Measurements from ENCODE around the gene BMF. TPM values are rescaled to one million over a fixed set of nuclear protein-coding genes. Genes with fewer than 3 reads are reported as not detected.
"Not testable (repeated sequence)": the region's sequence is repeated elsewhere in the genome, so short reads cannot be mapped to it uniquely, and the experiment has no call there.

The BMF gene
- total RNA-seq, 1 donor from 2014 or later = 4.2 TPM

DNA sequence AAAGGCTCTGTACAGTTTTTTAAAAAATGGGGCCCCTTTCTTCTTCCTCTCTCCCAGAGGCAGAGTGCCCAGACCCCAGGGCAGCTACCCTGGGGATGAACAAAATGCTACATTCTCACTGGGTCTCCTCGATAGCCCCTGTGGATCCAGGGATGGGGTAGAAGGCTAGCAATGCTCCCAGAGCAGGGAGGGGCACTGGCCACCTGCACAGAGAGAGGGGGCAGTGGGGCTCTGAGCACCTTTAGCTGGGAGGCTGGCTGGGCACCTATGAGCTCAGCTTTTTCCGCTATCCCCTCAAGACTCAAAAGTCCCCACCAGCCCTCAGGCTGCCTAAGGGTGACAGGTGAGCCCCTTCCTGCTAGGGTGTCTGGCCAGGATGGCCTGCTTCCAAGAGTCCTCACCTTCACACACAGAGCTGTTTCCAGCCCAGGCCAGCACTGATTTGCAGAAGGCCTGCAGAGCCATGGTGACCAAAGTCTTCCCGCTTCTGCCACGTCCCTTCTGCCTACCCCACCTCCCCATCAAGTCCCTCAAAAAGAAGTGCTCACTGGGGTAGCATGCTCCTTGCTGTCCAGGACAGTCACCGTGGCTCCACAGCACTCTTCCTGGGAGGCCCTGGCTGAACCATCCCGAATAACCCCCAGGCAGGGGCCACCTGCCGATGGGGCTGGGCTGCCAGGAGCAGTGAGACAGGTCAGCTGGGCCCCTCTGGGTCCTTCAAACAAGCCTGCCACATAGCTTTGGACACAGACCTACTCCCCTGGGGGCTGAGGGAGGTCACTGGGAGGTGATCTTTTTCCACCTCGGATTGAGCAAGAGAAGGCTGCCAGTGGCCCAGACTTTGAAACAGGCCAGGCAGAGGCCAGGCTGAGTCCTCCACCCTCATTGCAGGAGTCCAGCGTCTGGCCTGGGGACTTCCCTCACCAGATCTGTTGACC lies 20.4 kb downstream of the BMF start:
- no peak for DNase-seq

DNA sequence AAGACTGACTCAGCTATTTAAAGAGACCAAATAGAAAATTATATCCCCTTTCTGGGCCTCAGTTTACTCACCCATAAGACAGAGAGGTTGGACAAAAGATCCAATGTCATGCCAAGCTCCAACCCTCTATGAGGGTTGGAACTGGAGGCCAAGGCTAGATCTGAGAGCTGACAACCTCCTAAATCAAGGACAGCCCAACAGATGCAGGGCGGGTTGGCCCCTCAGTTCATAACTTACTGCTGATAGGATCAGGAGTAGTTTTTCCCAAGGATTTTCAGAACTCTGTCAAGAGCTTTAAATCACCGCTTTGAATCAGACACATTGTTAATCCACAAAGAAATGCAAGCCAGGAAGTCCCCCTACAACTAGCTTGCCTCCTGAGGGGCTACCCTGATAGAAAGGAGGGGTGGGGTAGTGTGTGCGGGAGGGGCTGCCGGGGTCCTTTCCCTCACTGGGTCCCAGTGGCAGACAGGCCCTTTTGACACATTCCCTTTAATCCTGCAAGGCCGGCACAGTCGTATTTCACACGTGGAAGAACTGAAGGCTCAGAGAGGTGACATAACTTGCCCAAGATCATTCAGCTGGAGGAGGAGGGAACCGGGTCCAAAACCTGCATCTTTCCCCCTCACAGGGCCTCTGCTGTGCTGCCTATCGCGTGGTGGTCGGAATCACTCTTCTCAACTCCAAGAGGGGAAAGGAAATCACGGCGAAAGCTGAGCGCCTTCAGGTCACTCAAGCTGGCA lies 21.4 kb downstream of the BMF start:
- DNase-seq = no peak

DNA sequence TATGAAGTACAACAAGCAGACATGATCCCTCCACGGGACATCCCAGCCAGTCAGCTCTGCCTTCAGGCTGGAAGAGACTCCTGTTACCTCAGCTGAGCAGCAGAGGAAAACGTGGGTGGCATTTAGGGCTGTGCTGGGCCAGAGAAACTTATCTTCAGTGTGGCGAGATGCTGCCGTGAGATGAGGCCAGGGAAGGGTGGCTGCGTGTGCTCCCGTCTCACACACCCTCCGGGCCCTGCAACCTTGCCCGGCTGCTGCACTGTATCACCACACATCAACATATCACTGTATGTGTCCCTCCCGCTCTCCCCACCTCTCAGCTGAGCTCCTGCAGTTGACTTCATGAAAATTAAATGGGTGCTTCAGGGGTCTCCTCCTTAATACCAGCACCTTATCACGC lies 23.4 kb downstream of the BMF start:
- no peak for DNase-seq

DNA sequence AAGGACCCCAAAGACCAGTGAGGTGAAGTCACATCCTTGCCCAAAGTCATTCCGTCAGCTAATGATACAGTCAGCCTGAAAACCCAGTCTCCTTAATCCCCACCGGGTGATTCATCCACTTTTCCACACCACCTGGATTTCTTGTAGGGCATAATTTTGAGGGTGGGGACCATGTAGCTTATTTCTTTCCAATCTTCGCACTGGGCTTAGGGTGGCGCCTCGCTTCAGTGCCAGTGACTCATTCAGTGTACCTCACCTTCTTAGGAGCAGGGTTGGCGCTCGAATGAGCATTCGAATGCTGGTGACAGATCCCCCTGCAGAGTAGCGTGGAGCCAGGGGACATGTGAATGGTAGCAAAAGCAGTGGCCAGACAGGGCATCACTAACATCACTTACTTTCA lies 24.0 kb downstream of the BMF start:
- no peak for DNase-seq

DNA sequence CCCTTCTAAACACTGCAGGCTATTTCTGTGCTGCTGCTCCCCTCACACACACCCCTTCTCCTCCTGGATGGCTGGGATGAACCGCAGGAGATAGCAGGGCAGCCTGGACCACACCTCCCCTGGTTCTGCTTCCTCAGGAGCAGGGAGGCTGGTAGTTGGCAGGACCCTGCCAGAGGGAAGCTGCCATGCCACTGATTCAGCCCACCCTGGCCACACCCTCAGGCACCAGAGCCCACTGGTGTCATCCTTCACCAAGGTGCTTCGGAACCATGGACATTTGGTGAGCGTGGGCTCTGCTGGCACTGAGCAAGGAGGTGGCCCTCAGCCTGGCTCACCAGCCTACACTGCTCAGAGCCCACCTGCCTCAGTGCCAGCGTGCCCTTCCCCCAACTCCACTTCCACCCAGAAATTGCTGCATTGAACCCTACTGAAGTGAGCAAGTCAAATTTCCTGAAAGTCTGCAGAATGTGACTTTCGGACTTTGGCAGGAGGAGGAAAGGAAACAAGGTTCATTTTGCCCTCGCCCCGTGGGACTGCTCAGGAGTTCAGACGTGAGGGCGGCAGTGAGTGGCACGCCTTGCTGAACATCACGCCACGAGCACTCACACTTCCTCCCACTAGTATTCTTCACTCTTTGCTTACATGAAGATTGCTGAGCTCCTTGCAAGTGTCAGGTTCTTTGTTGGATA lies 26.3 kb downstream of the BMF start:
- no peak for DNase-seq

DNA sequence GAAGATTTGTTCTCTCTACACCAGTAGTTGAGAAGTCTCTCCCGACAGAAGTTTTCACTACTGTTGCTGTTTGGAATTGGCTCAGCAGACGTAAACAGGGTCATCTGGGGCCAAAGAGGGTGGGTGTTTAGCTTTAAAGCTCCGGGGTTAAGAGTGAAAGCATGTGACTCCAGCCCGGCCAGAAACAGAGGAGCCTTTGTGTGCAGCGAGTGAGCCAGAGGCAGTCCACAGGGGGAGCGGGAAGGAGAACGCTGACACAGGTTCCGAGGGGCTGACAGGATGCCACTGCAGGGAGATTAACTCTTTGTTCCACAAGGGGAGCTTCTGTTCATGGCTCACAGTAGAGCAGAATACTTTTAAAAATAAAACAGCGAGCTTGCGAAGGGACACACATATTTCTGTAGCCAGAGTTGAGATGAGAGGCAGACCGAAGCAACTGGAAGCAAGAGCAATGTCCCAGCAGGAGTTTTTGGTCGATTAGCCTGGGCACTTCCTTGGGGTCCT lies 26.9 kb downstream of the BMF start:
- DNase-seq = peak; percentile 58

DNA sequence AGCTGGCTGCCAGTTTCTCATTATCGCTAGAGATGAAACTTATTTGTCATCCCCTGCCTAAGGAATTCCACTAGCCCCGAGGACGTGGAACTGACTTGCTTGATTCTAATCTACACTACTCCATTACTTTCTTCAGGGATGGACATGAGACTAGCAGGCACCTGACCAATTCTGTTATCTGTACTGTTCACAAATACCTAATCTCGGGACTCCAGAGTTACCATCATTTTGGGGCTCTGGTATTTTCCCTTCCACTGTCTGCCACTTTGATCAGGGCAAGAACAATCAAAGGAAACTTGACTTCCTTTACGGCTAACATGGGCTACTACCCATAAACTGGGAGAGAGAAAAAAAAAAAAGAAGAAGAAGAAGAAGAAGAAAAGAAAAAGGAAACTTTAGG lies 27.8 kb downstream of the BMF start:
- DNase-seq = no peak

DNA sequence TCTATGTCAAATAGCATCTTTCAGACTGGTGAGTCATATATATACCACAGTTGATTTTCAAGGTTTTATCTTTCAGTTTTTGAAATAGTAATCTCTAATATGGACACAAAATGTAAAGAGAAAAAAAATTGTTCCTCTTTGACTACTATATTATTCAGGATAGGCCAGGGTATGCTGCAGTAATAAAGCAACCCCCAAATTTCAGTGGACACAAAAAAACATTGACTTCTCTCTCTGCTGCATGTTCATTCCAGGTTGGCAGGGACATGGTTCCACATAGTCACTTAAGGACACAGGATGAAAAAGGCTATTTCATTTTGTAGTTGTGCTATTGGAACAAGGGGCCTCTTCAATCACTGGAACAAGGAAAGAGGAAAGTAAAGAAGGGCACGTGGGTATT lies 28.6 kb downstream of the BMF start:
- no peak for DNase-seq

DNA sequence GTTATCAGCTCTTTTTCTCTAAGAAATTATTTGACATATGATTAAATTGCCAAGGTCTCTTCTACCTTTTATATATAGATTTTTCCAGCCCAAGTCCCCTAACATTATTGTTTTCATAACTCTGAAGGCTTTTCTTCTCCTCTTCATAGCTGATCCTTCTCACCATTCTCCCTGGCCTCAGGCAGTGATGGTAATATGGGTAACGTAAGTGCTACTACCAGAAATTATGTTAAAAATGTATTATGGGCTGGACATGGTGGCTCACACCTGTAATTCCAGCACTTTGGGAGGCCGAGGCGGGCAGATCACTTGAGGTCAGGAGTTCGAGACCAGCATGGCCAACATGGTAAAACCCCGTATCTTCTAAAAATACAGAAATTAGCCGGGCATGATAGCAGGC lies 29.2 kb downstream of the BMF start:
- no peak for DNase-seq

DNA sequence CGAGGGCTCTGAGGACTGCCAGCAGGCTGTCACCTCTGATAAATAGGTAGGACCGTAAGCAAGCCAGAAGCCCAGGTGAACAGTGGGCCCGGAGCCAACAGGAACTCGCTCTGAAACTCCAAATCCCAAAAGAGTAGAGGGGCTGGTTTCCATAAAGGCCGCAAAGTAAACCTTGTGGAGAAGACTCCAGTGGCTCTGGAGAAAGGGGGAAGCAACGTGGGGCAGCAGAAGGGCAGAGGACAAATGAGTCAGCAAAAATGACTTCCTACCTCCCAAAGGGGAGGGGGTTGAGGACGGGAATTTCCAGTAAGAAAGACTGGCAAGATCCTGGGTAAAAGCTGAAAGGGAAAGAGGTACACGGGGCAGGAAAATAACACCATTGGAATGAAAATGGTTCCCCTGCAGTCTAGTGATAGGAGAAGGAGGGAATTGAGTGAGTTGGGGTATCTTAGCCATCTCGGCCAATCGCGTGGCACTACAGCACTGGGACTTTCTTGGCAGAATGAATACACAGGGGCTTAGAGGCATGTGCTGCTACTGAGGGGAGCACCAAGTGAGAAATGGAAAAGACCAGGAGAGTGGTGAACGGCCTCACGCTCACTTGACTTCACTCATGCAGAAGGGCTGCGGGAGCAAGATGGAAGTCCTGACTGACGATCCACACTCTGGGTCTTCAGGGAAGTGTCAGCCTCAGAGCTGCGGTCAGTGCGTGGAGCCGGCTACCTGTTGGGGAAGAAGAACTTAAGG lies 33.2 kb downstream of the BMF start:
- no peak for DNase-seq

DNA sequence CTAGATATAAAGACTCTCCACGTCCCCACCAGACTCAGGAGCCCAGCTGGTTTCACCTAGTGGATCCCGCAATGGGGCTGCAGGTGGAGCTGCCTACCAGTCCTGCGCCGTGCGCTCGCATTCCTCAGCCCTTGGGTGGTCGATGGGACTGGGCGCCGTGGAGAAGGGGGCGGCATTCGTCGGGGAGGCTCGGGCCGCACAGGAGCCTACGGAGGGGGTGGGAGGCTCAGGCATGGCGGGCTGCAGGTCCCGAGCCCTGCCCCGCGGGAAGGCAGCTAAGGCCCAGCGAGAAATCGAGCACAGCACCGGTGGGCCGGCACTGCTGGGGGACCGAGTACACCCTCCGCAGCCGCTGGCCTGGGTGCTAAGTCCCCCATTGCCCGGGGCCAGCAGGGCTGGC lies 34.0 kb downstream of the BMF start:
- not testable (repeated sequence) for DNase-seq

DNA sequence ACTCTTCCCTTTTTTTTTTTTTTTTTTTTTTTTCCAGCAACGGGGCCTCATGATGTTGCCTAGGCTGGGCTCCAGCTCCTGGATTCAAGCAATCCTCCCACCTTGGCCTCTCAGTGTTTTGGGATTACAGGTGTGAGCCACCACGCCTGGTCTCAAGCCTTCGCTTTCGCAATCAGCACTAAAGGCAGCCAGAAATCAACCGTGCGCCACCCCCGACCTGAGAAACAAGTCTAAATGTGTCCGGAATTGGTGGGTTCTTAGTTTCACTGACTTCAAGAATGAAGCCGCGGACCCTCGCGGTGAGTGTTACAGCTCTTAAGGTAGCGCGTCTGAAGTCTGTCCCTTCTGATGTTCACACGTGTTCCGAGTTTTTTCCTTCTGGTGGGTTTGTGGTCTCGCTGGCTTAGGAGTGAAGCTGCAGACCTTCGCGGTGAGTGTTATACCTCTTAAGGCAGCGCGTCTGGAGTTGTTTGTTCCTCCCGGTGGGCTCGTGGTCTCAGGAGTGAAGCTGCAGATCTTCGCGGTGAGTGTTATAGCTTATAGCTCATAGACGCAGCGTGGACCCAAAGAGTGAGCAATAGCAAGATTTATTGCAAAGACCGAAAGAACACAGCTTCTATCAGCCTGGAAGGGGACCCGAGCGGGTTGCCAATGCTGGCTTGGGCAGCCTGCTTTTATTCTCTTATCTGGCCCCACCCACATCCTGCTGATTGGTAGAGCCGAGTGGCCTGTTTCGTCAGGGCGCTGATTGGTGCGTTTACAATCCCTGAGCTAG lies 34.8 kb downstream of the BMF start:
- not testable (repeated sequence) for DNase-seq

DNA sequence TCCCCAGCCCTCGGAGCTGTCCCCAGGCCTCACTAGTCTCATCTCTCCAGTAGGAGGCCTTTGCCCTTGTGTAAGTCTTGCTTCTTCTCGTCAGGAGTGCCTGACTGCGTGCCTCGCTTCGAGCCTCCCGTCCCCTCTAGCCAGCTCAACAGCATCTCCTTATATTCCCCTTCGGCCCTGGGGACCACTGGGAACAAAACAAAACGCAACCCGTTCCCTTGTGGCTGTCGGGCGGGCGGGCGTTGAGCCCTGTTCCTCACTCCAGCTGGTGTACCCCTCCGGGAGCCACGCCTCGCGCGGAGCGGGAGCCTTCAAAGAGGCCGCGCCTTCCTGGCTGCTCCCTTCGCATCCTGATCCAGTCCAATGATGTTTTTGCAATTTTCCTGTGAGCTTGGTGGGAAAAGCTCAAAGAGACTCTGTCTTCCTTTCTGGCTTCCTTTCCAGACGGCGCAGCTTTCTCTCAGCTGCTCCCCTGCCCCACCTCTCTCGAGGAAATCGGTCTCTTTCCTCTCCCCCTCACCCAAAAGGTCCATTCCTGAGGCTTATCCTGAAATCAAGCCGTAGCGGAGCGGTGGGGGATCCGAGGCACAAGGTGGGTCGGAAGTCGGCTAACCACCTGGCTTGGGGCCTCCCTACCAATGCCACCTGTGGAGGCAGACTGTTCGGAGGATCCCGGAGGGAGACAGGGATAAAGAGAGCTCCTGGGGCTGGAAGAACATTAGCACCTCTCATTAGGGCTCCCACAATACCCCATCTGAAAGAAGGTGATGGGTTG lies 36.3 kb downstream of the BMF start:
- no peak for DNase-seq

DNA sequence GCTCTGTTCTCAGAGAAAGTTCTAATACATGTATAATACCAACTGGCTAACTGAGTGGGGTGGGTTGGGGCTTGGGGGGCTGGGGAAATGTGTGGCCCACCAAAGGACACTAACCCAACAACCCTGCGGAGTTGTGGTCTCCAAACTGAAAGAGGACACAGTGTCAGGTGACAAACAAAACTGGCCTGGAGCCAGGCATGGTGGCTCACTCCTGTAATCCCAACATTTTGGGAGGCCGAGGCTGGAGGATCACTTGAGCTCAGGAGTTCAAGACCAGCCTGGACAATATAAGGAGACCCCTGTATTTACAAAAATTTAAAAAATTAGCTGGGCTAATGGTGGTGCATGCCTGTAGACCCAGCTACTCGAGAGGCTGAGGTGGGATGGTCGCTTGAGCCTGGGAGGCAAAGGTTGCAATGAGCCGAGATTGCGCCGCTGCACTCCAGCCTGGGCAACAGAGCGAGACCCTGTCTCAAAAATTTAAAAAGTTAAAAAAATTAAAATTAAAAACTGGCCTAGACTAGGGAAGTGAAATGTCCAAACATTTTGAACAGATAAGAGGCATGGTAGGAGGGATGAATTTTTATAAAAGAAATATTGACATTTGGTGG lies 38.0 kb downstream of the BMF start:
- DNase-seq = no peak

DNA sequence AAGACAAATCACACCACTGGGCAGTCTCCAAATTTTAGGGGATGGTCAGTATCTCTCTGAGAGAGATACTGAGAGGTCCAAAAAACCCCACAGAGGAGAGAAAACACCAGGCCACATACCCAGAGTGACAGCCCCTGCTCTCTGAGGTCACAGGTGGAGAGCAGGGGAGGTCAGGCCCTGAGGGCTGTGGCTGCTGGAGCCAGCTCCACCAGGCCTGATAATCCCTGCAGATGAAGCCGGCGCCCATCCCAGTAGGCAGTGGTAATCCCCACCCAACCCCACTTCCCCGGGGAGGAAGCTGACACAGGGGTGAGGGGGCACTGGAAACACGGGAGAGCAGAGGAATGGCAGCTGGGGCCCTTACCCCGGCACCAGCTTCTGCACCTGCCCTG lies 38.5 kb downstream of the BMF start:
- no peak for DNase-seq

DNA sequence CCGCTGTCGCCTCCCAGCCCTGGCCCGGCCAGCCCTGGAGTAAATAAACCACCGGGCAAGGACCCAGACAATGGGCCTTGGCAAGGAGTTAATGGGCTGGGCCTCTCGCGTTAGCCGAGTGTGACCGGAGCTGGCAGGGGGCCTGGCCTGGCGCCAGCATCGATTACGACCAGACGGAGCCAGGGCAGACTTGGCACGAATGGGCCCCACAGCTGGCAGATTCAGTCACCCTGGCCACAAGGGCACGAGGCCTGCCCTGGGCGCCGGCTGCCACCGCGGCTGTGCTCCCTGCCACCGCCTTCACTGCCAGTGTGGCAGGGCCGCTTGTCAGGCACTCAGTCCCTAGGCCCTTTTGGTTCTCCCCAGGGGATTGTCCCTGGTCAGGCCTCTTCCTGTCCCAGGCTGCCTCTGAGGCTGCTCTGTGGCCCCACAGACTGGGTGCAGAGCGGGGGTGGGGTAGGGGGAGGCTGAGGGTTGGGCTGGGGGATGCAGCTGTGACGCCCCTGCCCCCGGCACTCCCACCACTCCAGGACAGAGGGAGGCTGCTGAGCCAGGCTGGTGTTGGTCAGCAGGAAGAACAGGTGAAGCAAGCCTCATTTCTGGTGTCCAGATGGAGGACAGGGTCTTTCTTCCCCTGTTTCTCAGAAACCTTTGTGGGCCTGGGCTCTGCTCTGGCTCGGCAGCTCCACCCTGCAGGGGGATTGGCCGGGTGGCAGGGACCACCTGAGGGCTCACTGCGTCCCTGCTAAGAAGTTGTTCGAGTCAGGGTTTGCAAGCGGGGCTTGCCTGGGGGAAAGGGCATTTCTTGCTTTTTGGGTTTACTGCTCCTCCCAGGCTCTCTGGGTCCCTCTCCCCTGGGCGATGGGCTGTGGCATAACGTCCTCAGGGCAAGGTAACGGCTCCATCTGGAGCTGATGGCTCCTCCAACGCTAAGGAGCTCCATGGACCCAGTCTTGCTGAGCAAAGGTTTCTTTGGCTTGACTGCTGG lies 39.2 kb downstream of the BMF start:
- peak; percentile 87 for DNase-seq

DNA sequence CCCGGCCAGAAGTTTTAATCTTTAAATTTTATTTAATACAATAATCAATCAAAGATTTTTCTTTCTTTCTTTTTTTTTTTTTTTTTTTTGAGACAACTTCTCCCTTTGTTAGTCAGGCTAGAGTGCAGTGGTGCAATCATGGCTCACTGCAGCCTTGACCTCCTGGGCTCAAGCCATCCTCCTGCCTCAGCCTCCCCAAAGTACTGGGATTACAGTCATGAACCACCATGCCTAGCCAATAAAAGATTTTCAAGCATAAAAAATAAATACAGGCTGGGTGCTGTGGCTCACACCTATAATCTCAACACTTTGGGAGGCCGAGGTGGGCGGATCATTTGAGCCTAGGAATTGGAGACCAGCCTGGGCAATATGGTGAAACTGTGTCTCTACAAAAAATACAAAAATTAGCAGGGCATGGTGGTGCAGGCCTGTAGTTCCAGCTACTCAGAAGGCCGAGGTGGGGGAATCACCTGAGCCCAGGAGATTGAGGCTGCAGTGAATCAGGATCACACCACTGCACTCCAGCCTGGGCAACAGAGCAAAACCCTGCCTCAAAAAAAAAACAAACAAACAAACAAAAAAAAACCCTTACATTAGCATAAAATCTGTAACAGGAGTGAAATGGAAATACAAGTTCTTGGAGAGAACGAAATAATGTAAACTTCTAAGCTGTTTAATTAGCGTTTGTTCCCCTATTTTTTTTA lies 40.6 kb downstream of the BMF start:
- DNase-seq = no peak

DNA sequence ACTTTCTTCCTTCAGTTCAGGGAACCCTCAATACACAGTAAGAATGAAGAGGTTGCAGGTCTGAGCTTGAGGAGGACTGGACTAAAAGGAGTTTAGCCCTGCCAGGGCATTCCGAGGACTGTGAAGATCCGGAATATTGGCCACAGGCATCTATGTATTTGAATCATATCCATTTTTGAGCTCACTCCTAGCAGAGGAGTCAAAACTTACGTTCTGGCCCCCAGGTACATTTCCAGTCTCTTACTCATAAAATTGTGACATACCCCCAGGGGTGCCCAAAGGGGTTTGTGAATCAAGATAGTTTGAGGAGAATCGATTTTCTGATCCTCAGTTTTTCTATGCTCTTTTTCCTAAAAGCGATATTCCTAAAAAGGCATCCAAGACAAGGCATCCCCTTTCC lies 42.1 kb downstream of the BMF start:
- no peak for DNase-seq
